Measurements from ENCODE around the gene QTRT2.

Gene QTRT2

GRCh38 chr3:114056130-114057010 is at the start of gene QTRT2, which contains the start of gene CCDC191:
Gene QTRT2, plus strand, starts transcription at chr3:114056737. Its CDS starts 8,521 bp downstream, at chr3:114065258.
Gene CCDC191, minus strand, starts transcription at chr3:114056526. Its CDS starts 60 bp downstream, at chr3:114056466.
- DNase-seq: peak; percentile 97

- no peak for DNase-seq
These were observed 45.3 kb upstream of the QTRT2 start for GRCh38 chr3:114011059-114011797.

DNA sequence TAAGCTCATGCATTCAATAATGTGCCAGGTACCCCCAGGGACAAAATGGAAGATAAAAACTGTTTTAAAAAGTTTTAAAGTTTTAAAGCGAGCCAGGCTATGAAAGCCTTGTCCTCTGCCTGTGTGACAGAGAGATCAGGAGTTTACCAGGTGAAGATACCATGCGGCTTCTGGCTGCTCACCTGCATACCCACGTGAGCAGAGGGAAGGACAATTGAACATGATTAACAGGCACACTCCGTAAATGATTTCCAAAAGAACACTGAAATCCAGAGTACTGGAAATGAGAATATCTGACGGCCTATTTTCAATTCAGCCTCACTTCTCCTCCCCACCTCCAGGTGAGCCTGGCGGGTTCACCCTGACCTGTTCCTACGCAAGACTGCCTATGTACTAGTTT is 42.3 kb upstream of the QTRT2 start:
- DNase-seq: no peak

- no peak for DNase-seq
These were observed 37.1 kb upstream of the QTRT2 start for GRCh38 chr3:114019486-114019885.

DNA sequence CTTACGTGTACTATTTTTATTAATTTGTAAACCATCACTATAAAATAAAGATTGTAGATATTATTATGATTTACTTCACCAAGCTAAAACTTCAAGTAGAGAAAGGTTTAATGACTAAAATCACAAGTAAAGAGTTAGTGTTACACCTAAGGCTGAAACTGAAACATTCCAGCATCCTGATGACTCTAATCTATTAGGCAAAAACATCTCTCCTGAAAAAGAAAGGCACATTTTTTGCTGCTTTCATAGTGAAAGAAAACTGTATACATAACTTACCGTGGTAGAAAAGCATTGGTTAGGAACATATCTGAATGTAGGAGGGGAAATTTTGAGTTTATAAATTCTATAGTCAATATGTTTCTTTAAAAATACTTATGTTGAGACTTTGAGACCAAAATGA is 35.6 kb upstream of the QTRT2 start:
- no peak for DNase-seq

DNA sequence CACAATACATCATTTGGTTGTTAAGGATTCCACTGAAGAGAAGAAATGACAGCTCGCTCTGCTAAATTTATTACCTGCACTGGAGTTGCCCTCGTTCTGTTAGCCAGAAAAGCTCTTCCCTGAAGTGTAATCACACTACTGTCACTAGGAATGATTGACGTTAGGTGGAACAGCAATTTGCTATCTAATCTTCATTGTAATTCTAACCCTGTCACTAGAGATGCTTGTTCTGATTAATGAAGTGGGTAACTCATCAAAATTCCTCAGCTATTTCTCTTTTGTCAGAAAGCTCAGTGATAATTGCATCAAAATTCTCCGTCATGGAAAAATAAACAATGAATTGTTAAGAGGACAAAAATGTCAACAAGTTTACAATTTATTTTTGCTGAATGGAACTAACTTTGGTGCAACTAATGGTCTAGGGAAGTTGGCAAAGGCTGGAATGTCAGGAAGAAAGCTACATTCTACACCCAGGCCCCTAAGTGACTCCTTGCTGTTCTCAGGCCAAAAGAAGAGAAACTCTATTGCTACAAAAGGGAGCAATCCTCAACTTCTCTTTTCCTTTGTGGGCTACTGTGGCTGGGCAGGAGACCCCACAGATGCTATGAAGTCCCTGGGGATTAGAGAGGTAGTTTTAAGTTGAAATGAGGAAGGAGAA is 34.3 kb upstream of the QTRT2 start:
- no peak for DNase-seq

- no peak for DNase-seq
These were observed 31.1 kb upstream of the QTRT2 start for GRCh38 chr3:114025451-114025850.

GRCh38 chr3:114026331-114026730 is 30.2 kb upstream of the QTRT2 start:
- DNase-seq: no peak

GRCh38 chr3:114033721-114034120 is 22.8 kb upstream of the QTRT2 start:
- DNase-seq: no peak

GRCh38 chr3:114034211-114034610 is 22.3 kb upstream of the QTRT2 start:
- DNase-seq: no peak

DNA sequence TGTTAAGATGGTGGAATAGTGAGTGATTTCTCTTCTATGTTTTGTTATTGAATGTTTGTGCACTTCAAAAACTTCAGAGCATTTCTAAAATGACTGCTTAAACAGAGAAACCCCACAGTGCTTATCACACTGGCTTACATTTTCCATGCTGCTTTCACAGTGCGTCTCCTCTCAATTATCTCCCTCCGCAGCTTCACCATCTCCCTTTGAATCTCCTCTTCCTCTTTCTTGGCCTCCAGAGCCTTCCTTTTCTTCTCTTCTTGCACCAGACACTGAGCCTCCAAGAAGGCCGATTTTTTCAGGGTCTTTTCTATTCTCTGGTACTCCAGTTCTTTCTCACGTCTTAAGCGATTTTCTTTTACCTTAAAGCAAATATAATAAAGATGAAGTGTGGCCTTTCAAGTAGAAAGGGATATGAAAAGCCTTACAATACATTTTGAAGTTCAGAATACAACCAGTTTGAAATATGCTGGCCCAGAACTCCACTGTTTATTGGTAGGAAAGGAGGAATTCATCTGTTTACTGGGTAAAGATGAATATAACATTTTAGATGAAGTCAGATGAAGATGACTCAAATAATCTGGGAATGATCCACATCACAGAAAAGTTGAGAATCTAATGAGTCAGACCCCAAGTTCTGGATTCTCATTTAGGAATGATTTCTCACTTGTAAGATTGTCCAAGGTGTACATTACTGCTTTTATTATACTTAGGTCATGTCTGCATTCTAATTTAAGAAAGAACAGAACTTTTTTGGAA is 21.6 kb upstream of the QTRT2 start:
- DNase-seq: no peak

DNA sequence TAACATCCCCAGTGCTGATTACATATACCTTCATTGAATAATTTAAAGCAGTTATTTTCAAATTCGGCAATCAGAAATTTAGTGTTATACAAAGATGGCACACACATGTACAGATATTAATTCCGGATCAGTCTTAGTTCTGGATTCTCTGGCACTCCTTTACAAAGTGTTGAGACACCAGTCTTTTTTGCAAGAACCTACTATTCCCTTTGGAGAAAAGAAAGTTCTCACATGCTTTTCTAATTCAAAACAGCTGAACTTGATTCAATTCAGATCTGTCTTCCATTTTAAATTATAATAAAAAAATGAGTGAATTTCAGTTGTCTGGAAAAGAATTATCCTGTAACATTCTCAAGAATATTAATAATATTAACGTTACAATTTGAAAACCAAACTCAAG is 20.6 kb upstream of the QTRT2 start:
- no peak for DNase-seq

GRCh38 chr3:114043205-114043604 is 13.3 kb upstream of the QTRT2 start:
- no peak for DNase-seq

- DNase-seq: no peak
These were observed 4.3 kb upstream of the QTRT2 start for GRCh38 chr3:114052216-114052615.

DNA sequence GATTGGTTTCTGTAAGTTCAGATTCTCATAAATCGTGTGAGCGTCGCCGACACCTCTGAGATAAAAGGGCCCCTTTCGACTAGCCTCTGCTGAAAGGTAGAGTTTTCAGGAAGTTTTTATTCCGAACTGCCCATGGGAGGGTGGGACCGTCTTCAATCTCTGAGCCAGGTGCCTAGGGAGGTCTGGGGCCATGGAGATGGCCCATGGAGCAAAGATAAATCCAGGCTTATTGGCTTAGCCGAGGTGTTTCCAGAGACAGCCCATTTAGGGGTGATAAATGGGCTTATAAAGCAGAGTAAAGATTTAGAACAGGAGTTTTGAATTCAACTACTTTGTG is 442 bp downstream of the QTRT2 start:
- DNase-seq: no peak

GRCh38 chr3:114058646-114059045 is 2.1 kb downstream of the QTRT2 start:
- no peak for DNase-seq

DNA sequence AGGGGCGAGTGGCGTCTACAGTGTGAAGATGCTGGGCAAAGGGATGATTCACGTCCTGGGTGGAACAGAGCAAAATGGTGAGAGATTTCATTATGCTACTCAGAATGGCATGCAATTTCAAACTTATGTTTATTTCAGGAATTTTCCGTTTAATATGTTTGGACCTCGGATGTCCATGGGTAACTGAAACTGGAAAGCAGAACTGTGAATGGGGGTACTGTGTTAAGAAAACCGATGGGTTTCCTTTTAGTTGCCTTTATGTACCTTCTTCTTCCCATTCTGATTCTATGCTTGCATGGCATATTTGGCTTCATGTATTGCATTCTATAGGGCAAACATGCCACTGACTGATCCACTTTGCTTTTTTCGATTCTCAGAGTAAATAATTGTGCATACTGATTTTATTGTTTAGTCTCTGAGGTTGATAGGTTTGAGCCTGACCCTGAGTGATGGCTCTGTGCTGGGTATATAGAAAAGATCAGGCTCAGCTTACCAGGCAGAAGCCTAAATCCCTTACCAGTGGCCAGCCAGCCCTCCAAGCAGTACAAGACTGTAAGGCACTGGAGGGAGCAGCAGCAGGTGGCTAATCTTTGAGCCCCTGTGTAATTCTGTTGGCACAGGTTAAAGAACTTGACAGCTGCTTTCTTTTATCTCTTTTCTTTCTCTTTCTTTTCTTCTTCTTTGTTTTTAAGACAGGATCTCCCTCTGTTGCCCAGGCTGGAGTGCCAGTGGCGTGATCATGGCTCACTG is 4.5 kb downstream of the QTRT2 start:
- no peak for DNase-seq

GRCh38 chr3:114067804-114068203 is 11.3 kb downstream of the QTRT2 start:
- DNase-seq: no peak

DNA sequence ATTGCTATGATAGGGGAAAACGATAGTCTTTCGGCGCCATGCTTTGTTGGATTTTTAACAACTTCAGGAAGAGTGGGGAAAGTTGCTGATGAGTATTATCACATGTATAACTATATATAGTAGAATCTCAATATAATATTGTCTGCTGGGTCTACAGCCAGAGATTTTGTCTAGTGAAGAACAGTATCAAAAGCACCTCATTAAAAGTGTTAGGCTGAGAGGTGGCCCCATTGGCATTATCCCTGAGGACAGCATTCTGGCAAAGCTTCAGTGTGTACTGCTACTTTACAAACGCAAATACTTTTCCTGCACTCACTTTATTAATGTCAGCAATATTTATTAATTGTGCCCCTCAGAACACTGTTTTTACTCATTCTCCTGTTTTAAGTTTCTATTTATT is 11.8 kb downstream of the QTRT2 start:
- DNase-seq: no peak

- no peak for DNase-seq
These were observed 15.2 kb downstream of the QTRT2 start for GRCh38 chr3:114071786-114072185.

- DNase-seq: no peak
These were observed 20.2 kb downstream of the QTRT2 start for GRCh38 chr3:114076711-114077110.

DNA sequence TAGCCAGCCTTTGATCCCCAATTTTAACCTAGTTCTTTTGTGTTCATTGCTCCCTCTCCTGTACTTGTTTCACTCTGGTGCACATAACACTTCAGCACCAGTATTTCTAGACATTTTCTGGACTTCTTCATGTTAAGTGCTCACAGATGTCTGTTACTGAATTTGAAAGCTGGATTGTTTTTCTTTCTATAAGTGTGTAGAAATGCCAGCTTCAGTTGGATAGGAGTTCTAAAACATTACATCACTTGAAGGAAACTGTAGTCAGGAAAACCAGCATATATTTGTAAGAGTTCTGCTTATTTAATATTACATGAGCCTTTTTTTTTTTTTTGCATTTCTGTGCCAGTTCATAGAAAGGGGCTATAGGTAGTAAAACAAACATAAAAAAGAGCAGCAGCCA is 21.6 kb downstream of the QTRT2 start:
- DNase-seq: no peak
